HG02973 (cell line): Measurements from ENCODE around the gene PDE4D.

Experiments used
- ATAC-seq: cut with Tn5 transposase; IDR thresholded peaks from one replicate; pipeline ENCODE4 v1.9.1; 2021; ENCODE audit warnings: moderate library complexity; ENCODE audit not compliant: unreplicated experiment

Gene PDE4D

GRCh38 chr5:59562756-59563389 lies 330.7 kb downstream of the PDE4D start:
- ATAC-seq = peak; percentile 97

- ATAC-seq = no peak
These were observed 333.0 kb downstream of the PDE4D start for GRCh38 chr5:59560553-59560952.

GRCh38 chr5:59559847-59560246 lies 333.7 kb downstream of the PDE4D start:
- no peak for ATAC-seq

- ATAC-seq = no peak
These were observed 334.2 kb downstream of the PDE4D start for GRCh38 chr5:59559323-59559722.

- ATAC-seq = no peak
These were observed 335.0 kb downstream of the PDE4D start for GRCh38 chr5:59558501-59558900.

- no peak for ATAC-seq
These were observed 336.0 kb downstream of the PDE4D start for GRCh38 chr5:59557572-59557971.

GRCh38 chr5:59555596-59555995 lies 337.9 kb downstream of the PDE4D start:
- no peak for ATAC-seq

- no peak for ATAC-seq
These were observed 339.0 kb downstream of the PDE4D start for GRCh38 chr5:59554501-59554900.

- ATAC-seq = no peak
These were observed 339.5 kb downstream of the PDE4D start for GRCh38 chr5:59553992-59554391.

GRCh38 chr5:59548807-59549357 lies 344.6 kb downstream of the PDE4D start:
- no peak for ATAC-seq

- ATAC-seq = no peak
These were observed 345.8 kb downstream of the PDE4D start for GRCh38 chr5:59547731-59548130.

- ATAC-seq = no peak
These were observed 349.0 kb downstream of the PDE4D start for GRCh38 chr5:59544573-59544972.

GRCh38 chr5:59543821-59544442 lies 349.6 kb downstream of the PDE4D start:
- ATAC-seq = no peak

GRCh38 chr5:59542851-59543820 lies 350.4 kb downstream of the PDE4D start:
- no peak for ATAC-seq

GRCh38 chr5:59542306-59542705 lies 351.2 kb downstream of the PDE4D start:
- no peak for ATAC-seq

GRCh38 chr5:59540366-59540765 lies 353.2 kb downstream of the PDE4D start:
- no peak for ATAC-seq

GRCh38 chr5:59538750-59539121 lies 354.8 kb downstream of the PDE4D start:
- ATAC-seq = no peak

- no peak for ATAC-seq
These were observed 355.4 kb downstream of the PDE4D start for GRCh38 chr5:59537961-59538749.

- no peak for ATAC-seq
These were observed 356.7 kb downstream of the PDE4D start for GRCh38 chr5:59536875-59537274.

GRCh38 chr5:59535561-59535960 lies 358.0 kb downstream of the PDE4D start:
- no peak for ATAC-seq

- ATAC-seq = no peak
These were observed 359.8 kb downstream of the PDE4D start for GRCh38 chr5:59533730-59534108.
